HFF-Myc (cell line): Measurements from ENCODE around the gene TPSD1.
"Not testable (repeated sequence)": the region's sequence is repeated elsewhere in the genome, so short reads cannot be mapped to it uniquely, and the experiment has no call there.

Source experiments
- DNase-seq: peaks from one replicate; pipeline ENCODE4 v3.0.0-alpha.2; 2011; ENCODE audit warnings: low read depth; ENCODE audit errors: extremely low read depth
- H3K4me3 ChIP-seq: replicated peaks from 2 replicates; pipeline ENCODE4 v1.5.1; 2011; ENCODE audit warnings: low read depth, mild to moderate bottlenecking, control low read depth, low read length
- CTCF ChIP-seq: IDR thresholded peaks from 2 replicates; pipeline ENCODE4 v1.5.1; 2012; ENCODE audit warnings: mild to moderate bottlenecking, low read depth, low read length, control low read depth; ENCODE audit errors: missing control alignments

Gene TPSD1

DNA sequence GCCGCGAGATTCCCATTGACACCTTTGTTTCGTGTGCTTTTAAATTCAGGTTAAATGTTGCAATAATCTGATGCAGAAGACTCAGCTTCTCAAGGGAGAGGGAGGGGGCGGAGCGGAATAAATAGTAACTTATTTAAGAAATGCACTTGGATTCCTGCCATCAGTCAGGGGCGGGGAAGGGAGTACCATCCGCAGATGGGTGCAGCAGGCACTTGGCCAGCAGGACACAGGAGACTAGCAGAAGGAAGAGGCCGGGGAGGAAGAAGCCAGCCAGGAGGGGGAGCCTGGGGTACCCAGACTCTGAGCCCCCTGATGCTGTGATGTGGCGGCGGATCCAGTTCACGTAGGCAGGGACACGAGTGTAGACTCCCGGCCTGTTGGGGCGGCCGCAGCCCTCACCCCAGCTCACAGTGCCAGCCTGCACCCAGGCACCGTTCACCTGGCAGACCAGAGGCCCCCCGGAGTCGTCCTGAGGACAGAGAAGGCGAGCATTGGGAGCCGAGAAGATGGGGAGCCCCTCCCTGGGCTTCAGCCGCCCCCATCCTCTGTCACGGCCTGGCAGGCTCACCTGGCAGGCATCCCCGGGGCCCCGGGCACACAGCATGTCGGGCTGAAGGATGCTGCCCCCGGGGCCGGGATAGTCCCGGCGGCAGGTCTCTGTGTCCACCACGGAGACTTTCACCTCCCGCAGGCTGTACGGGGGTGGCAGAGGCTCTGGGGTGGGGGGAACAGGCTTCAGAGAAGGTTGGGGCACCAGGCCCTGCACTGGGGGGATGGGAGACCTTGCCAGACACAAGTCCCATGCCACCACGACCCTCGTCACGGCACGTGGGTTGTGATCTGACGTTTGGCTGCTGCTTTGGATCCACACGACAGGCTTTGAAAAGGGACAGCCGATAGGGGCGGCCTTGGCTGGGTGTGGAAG lies 34.0 kb upstream of the TPSD1 start:
- no peak for TF ChIP-seq CTCF
- no peak for DNase-seq
- no peak overlapping the region for H3K4me3 ChIP-seq

- DNase-seq: no peak
- no peak for TF ChIP-seq CTCF
- no peak overlapping the region for H3K4me3 ChIP-seq
These were observed 33.1 kb upstream of the TPSD1 start for GRCh38 chr16:1222553-1223354.

GRCh38 chr16:1223355-1224214 lies 32.3 kb upstream of the TPSD1 start:
- DNase-seq: no peak
- TF ChIP-seq CTCF: no peak
- H3K4me3 ChIP-seq: no peak overlapping the region

- H3K4me3 ChIP-seq: no peak overlapping the region
- DNase-seq: no peak
- TF ChIP-seq CTCF: no peak
These were observed 31.3 kb upstream of the TPSD1 start for GRCh38 chr16:1224558-1224957.

- no peak within 1 kb of the TSS for H3K4me3 ChIP-seq
- no peak for DNase-seq
- no peak for TF ChIP-seq CTCF
These were observed 30.8 kb upstream of the TPSD1 start, which contains the start of gene TPSG1 for GRCh38 chr16:1225051-1225451. Gene TPSG1, minus strand, starts transcription at chr16:1225268. Its CDS starts 16 bp downstream, at chr16:1225252.

- DNase-seq, H3K4me3 ChIP-seq: not testable (repeated sequence)
These were observed 30.0 kb upstream of the TPSD1 start for GRCh38 chr16:1225728-1226311.

DNA sequence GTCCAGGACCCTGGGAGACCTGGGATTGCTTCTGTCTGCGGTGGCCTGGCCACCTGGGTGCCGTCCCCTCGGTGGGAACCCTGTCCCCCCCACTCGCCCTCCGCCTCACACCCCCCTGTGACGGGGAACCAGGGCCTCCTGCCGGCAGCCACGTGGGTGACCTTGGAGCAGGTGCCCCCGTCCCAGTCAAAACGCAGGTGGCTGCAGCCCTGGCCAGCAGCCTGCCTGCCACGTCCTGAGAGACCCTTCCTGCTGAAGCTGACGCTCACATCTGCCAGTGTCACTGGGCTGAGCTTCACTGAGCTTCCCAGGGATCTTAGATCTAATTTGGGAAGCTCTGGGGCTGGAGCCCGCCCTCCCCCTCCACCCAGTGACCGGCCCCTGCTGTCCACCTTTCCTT lies 29.2 kb upstream of the TPSD1 start:
- not testable (repeated sequence) for DNase-seq, H3K4me3 ChIP-seq

DNA sequence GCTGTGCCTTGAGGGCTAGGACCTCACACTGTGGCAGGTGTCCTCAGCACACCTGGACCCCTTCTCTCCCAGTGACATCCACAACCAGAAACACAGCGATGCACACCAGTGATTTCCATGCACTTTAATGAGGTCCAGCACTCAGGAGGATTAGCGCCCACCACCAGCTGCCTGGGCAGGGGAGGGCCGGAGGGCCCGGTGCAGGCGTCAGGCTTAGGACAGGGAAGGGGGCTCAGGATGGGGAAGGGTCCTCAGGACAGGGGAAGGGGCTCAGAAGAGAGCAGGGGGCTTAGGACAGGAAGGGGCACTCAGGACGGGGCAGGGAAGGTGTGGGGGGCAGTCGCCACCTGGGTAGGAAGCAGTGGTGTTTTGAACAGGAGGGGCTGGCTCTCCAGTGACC lies 27.6 kb upstream of the TPSD1 start:
- H3K4me3 ChIP-seq, DNase-seq: not testable (repeated sequence)

DNA sequence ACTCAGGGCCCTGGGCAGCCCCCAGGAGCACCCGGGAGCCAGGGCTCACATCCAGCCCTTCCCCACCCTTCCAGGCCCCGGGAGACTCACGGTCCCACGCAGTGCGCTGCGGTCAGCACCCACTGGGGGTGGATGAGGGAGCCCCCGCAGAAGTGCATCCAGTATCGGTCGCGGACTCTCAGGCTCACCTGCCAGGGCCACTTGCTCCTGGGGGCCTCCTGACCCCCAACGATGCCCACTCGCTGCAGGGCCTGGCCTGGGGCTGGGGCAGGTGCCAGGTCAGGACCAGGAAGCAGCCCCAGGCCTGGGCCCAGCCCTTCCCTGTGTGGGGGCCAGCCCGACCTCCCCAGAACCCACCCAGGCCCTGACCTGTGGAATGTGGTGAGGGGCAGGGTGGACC lies 26.4 kb upstream of the TPSD1 start:
- DNase-seq, H3K4me3 ChIP-seq: not testable (repeated sequence)

GRCh38 chr16:1230084-1230470 lies 25.8 kb upstream of the TPSD1 start, which contains the start of gene TPSB2:
Gene TPSB2, minus strand, starts transcription at chr16:1230184. Its CDS starts 233 bp downstream, at chr16:1229951.
- H3K4me3 ChIP-seq, DNase-seq: not testable (repeated sequence)
